ENCODE data around the gene PELI3.

DNA sequence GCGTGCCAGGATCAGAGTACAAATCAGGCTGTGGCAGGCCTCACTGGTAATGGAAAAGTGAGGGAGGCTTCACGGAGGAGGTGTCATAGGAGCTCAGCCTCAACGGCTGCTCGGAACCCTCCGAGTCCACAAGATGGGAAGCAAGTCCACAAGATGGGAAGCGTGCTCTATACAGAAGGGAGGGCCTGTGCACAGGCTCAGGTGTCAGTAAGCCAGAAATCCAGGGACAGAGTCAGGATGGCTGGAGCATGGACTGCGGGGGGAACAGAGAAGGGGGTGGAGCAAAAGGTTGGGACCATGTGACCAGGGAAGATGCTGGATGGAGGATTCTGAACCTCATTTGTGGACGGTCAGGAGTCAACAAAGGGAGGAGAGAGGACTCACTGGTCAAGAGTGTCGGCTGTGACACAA is 10.1 kb downstream of the PELI3 start:
- TF ChIP-seq, protein P1, sequence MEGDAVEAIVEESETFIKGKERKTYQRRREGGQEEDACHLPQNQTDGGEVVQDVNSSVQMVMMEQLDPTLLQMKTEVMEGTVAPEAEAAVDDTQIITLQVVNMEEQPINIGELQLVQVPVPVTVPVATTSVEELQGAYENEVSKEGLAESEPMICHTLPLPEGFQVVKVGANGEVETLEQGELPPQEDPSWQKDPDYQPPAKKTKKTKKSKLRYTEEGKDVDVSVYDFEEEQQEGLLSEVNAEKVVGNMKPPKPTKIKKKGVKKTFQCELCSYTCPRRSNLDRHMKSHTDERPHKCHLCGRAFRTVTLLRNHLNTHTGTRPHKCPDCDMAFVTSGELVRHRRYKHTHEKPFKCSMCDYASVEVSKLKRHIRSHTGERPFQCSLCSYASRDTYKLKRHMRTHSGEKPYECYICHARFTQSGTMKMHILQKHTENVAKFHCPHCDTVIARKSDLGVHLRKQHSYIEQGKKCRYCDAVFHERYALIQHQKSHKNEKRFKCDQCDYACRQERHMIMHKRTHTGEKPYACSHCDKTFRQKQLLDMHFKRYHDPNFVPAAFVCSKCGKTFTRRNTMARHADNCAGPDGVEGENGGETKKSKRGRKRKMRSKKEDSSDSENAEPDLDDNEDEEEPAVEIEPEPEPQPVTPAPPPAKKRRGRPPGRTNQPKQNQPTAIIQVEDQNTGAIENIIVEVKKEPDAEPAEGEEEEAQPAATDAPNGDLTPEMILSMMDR (IDR thresholded peaks at IDR 0.05), result no peak
- no peak for TF ChIP-seq POLR2A (IDR thresholded peaks at IDR 0.05)

All from testis (tissue), 2 donors.